Occipital lobe (tissue), 2 donors: ENCODE results near the gene SPIRE2. TPM values are rescaled to one million over a fixed set of nuclear protein-coding genes. Genes with fewer than 3 reads are reported as not detected.

ENCODE experiments used
- DNase-seq: peaks from one replicate; lab custom pipeline; 2025; lab: John Stamatoyannopoulos, UW
- total RNA-seq: library from RNA; depleted of rRNA; stranded (reverse); fragments of >200 nt; gene quantifications from one replicate; pipeline ENCODE4 v1.2.3, GENCODE V29; 2014

Gene SPIRE2
- total RNA-seq, 1 donor from 2014 or later: 17.0 TPM

- DNase-seq: no peak
Observed at GRCh38 chr16:89895482-89896250, 67.4 kb downstream of the SPIRE2 start.

- DNase-seq: no peak
Observed at GRCh38 chr16:89897204-89897603, 68.9 kb downstream of the SPIRE2 start.

GRCh38 chr16:89898201-89898967 is 70.1 kb downstream of the SPIRE2 start:
- DNase-seq: no peak

- DNase-seq: no peak
Observed at GRCh38 chr16:89899879-89900481, 71.7 kb downstream of the SPIRE2 start.

- DNase-seq: no peak
Observed at GRCh38 chr16:89900885-89901284, 72.6 kb downstream of the SPIRE2 start.

- no peak for DNase-seq
Observed at GRCh38 chr16:89902980-89903379, 74.7 kb downstream of the SPIRE2 start.

GRCh38 chr16:89903908-89904515 is 75.7 kb downstream of the SPIRE2 start:
- DNase-seq: no peak

- DNase-seq: no peak
Observed at GRCh38 chr16:89904606-89905510, 76.6 kb downstream of the SPIRE2 start.

GRCh38 chr16:89905511-89906139 is 77.3 kb downstream of the SPIRE2 start:
- DNase-seq: no peak

- no peak for DNase-seq
Observed at GRCh38 chr16:89906140-89907025, 78.1 kb downstream of the SPIRE2 start.

GRCh38 chr16:89907055-89907814 is 79.0 kb downstream of the SPIRE2 start:
- no peak for DNase-seq

GRCh38 chr16:89908236-89908635 is 80.0 kb downstream of the SPIRE2 start:
- DNase-seq: no peak

GRCh38 chr16:89909777-89910716 is 81.8 kb downstream of the SPIRE2 start:
- peak; percentile 66 for DNase-seq

GRCh38 chr16:89910717-89911354 is 82.6 kb downstream of the SPIRE2 start:
- DNase-seq: no peak

- no peak for DNase-seq
Observed at GRCh38 chr16:89911375-89911774, 83.1 kb downstream of the SPIRE2 start.

GRCh38 chr16:89912143-89912542 is 83.9 kb downstream of the SPIRE2 start:
- DNase-seq: no peak

- no peak for DNase-seq
Observed at GRCh38 chr16:89912627-89913026, 84.4 kb downstream of the SPIRE2 start.
